HEK293 (cell line): ENCODE data around the gene NFIX.

Experiments used
- CTCF ChIA-PET: fragments of 350-600 bp; formaldehyde crosslinking; extraction: SDS; loops from one replicate; lab custom pipeline; 2021; ENCODE audit warnings: antibody characterized with exemption; lab: Yijun Ruan, JAX
- POLR2A ChIA-PET: fragments of 300-600 bp; formaldehyde crosslinking; extraction: SDS; loops from one replicate; lab custom pipeline; 2020; ENCODE audit warnings: antibody characterized with exemption, inconsistent platforms; lab: Yijun Ruan, JAX
- H3K27ac ChIP-seq: fragments of 200-500 bp; sonication (Bioruptor generic); 2 replicates; pipeline ENCODE4 v1.5.1; 2014; ENCODE audit warnings: low read depth, low read length, control low read depth, inconsistent platforms; ENCODE audit errors: extremely low read depth
- H3K36me3 ChIP-seq, 2 experiments: fragments of 200-500 bp in 1 of 2; sonication (Bioruptor generic) in 1 of 2; 1 replicate in 1 of 2; 2 replicates in 1 of 2; pipeline ENCODE4 v1.5.1; 2014 to 2017; ENCODE audit warnings: inconsistent platforms in 2 of 2, low read length in 2 of 2; ENCODE audit not compliant: control insufficient read depth in 2 of 2, insufficient read depth in 1 of 2
- H3K4me1 ChIP-seq: fragments of 200-500 bp; sonication (Bioruptor generic); 2 replicates; pipeline ENCODE4 v1.5.1; 2014; ENCODE audit warnings: mild to moderate bottlenecking, low read length, inconsistent platforms; ENCODE audit not compliant: control insufficient read depth, insufficient read depth
- H3K4me3 ChIP-seq: 2 replicates; pipeline ENCODE4 v1.5.1; 2011; ENCODE audit warnings: low read depth, mild to moderate bottlenecking, control low read depth, low read length, moderate library complexity
- H3K9me3 ChIP-seq: fragments of 200-500 bp; sonication (Bioruptor generic); 2 replicates; pipeline ENCODE4 v1.5.1; 2014; ENCODE audit warnings: low read depth, low read length, inconsistent platforms; ENCODE audit not compliant: control insufficient read depth, insufficient read depth
- GLIS1 ChIP-seq: fragments of 450-650 bp; formaldehyde crosslinking; IDR thresholded peaks from 2 replicates; pipeline ENCODE4 v1.5.1; 2016; ENCODE audit warnings: missing biosample characterization, missing genetic modification characterization
- SALL2 ChIP-seq: fragments of 450-650 bp; formaldehyde crosslinking; IDR thresholded peaks from 2 replicates; pipeline ENCODE4 v1.5.0; 2017; ENCODE audit warnings: missing biosample characterization, mild to moderate bottlenecking, missing genetic modification characterization, borderline replicate concordance
- ZBTB8A ChIP-seq: fragments of 450-650 bp; formaldehyde crosslinking; IDR thresholded peaks from 2 replicates; pipeline ENCODE4 v1.5.1; 2016; ENCODE audit warnings: missing biosample characterization, missing genetic modification characterization
- ZFP69B ChIP-seq: fragments of 450-650 bp; formaldehyde crosslinking; IDR thresholded peaks from 2 replicates; pipeline ENCODE4 v1.5.1; 2016; ENCODE audit warnings: missing biosample characterization, missing genetic modification characterization
- ZNF239 ChIP-seq: fragments of 450-650 bp; formaldehyde crosslinking; IDR thresholded peaks from 2 replicates; pipeline ENCODE4 v1.5.1; 2016; ENCODE audit warnings: missing biosample characterization, missing genetic modification characterization
- ZNF473 ChIP-seq: fragments of 450-650 bp; formaldehyde crosslinking; IDR thresholded peaks from 2 replicates; pipeline ENCODE4 v1.5.1; 2017; ENCODE audit warnings: missing biosample characterization, missing genetic modification characterization
- ZXDB ChIP-seq: fragments of 450-650 bp; formaldehyde crosslinking; IDR thresholded peaks from 2 replicates; pipeline ENCODE4 v1.5.1; 2016; ENCODE audit warnings: missing biosample characterization, missing genetic modification characterization
- TF ChIP-seq, protein P1 (sequence below): fragments of 450-650 bp; formaldehyde crosslinking; conservative IDR thresholded peaks from 2 replicates; pipeline ENCODE4 v1.5.1; 2016; ENCODE audit warnings: low read depth, missing biosample characterization, missing genetic modification characterization
- TF ChIP-seq, protein P2 (sequence below): fragments of 450-650 bp; formaldehyde crosslinking; IDR thresholded peaks from 2 replicates; pipeline ENCODE4 v1.5.1; 2016; ENCODE audit warnings: missing biosample characterization, missing genetic modification characterization
- TF ChIP-seq, protein P3 (sequence below): IDR thresholded peaks from 2 replicates; pipeline ENCODE4 v1.6.1; 2011; ENCODE audit warnings: mild to moderate bottlenecking, low read depth, low read length, borderline replicate concordance
- TF ChIP-seq, protein P4 (sequence below): fragments of 450-650 bp; formaldehyde crosslinking; IDR thresholded peaks from 2 replicates; pipeline ENCODE4 v1.5.1; 2016; ENCODE audit warnings: missing biosample characterization, missing genetic modification characterization

Gene NFIX

DNA sequence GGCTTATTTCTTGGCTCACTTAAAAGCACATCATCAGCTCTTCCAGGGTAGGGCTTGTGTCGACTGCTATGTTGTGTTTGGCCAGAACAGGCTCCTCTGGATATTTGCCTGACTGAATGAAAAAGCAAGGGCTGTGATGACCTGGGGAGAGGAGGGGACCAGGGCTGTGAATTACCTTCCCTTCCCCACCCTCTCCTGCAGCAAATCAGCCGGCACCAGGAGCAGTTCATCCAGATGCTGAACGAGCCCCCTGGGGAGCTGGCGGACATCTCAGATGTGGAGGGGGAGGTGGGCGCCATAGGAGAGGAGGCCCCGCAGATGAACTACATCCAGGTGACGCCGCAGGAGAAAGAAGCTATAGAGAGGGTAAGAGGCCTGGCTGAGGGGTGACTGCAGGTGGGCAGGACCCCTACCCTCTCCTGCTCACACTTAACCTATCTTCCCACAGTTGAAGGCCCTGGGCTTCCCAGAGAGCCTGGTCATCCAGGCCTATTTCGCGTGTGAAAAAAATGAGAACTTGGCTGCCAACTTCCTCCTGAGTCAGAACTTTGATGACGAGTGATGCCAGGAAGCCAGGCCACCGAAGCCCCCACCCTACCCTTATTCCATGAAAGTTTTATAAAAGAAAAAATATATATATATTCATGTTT, 42.7 kb upstream of the NFIX start (continued):
- TF ChIP-seq, protein P1, sequence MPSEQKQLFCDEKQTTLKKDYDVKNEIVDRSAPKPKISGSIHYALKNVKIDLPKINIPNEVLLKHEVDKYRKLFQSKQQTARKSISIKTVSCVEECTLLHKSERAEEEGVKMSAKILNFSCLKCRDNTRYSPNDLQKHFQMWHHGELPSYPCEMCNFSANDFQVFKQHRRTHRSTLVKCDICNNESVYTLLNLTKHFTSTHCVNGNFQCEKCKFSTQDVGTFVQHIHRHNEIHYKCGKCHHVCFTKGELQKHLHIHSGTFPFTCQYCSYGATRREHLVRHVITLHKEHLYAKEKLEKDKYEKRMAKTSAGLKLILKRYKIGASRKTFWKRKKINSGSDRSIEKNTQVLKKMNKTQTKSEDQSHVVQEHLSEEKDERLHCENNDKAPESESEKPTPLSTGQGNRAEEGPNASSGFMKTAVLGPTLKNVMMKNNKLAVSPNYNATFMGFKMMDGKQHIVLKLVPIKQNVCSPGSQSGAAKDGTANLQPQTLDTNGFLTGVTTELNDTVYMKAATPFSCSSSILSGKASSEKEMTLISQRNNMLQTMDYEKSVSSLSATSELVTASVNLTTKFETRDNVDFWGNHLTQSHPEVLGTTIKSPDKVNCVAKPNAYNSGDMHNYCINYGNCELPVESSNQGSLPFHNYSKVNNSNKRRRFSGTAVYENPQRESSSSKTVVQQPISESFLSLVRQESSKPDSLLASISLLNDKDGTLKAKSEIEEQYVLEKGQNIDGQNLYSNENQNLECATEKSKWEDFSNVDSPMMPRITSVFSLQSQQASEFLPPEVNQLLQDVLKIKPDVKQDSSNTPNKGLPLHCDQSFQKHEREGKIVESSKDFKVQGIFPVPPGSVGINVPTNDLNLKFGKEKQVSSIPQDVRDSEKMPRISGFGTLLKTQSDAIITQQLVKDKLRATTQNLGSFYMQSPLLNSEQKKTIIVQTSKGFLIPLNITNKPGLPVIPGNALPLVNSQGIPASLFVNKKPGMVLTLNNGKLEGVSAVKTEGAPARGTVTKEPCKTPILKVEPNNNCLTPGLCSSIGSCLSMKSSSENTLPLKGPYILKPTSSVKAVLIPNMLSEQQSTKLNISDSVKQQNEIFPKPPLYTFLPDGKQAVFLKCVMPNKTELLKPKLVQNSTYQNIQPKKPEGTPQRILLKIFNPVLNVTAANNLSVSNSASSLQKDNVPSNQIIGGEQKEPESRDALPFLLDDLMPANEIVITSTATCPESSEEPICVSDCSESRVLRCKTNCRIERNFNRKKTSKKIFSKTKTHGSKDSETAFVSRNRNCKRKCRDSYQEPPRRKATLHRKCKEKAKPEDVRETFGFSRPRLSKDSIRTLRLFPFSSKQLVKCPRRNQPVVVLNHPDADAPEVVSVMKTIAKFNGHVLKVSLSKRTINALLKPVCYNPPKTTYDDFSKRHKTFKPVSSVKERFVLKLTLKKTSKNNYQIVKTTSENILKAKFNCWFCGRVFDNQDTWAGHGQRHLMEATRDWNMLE (tag by site-specific recombination): no peak
- no peak for TF ChIP-seq ZNF239 (tag by site-specific recombination)

DNA sequence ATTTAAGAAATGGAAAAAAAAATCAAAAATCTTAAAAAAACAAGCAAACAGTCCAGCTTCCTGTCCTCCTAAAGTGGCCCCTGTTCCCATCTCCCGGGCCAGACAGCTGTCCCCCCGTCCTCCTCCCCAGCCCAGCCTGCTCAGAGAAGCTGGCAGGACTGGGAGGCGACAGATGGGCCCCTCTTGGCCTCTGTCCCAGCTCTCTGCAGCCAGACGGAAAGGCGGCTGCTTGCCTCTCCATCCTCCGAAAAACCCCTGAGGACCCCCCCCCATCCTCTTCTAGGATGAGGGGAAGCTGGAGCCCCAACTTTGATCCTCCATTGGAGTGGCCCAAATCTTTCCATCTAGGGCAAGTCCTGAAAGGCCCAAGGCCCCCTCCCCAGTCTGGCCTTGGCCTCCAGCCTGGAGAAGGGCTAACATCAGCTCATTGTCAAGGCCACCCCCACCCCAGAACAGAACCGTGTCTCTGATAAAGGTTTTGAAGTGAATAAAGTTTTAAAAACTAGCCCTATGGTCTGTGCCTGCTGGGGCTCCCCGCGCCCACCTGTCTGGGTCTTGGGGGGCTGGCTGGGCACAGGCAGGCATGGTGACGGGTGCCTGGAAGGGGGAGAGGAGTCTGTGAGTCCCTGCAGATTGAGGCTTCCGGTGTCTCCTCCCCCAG, 42.0 kb upstream of the NFIX start:
- Histone ChIP-seq H3K36me3 (peaks cover 34 to 66% of the 10 kb centered on the region in 2 experiments), H3K4me3 (no peak overlapping the region), H3K9me3 (no peaks in the 10 kb centered on the region), H3K27ac (peak overlapping the region; percentile 59; the same call in 1 of the 2 replicates), H3K4me1 (peaks cover 10% of the 10 kb centered on the region)
- ChIA-PET CTCF (interaction anchor here (0.7 to 5.5 kb wide), 2 partner anchors 13 to 16 kb away, joined by 4 to 48 read pairs; no protein-coding TSS in a partner anchor), POLR2A (interaction anchor here (0.6 to 4.9 kb wide), 6 partner anchors 12 to 199 kb away, joined by 3 to 21 read pairs (median 4); partner anchors contain the start of genes CALR, FARSA and SYCE2)
- TF ChIP-seq ZXDB (tag by site-specific recombination) (0 out of 2 replicates have a peak, but pooled peaks have one; percentile 9), ZNF473 (tag by site-specific recombination) (no peak), ZFP69B (tag by site-specific recombination) (0 out of 2 replicates have a peak, but pooled peaks have one; percentile 29), ZBTB8A (tag by site-specific recombination) (no peak; the same call in 1 of the 2 replicates), SALL2 (no peak), GLIS1 (tag by site-specific recombination) (no peak)
- TF ChIP-seq, protein P2, sequence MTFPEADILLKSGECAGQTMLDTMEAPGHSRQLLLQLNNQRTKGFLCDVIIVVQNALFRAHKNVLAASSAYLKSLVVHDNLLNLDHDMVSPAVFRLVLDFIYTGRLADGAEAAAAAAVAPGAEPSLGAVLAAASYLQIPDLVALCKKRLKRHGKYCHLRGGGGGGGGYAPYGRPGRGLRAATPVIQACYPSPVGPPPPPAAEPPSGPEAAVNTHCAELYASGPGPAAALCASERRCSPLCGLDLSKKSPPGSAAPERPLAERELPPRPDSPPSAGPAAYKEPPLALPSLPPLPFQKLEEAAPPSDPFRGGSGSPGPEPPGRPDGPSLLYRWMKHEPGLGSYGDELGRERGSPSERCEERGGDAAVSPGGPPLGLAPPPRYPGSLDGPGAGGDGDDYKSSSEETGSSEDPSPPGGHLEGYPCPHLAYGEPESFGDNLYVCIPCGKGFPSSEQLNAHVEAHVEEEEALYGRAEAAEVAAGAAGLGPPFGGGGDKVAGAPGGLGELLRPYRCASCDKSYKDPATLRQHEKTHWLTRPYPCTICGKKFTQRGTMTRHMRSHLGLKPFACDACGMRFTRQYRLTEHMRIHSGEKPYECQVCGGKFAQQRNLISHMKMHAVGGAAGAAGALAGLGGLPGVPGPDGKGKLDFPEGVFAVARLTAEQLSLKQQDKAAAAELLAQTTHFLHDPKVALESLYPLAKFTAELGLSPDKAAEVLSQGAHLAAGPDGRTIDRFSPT (tag by site-specific recombination): peak; percentile 8; the same call in 1 of the 2 replicates
- TF ChIP-seq, protein P3, sequence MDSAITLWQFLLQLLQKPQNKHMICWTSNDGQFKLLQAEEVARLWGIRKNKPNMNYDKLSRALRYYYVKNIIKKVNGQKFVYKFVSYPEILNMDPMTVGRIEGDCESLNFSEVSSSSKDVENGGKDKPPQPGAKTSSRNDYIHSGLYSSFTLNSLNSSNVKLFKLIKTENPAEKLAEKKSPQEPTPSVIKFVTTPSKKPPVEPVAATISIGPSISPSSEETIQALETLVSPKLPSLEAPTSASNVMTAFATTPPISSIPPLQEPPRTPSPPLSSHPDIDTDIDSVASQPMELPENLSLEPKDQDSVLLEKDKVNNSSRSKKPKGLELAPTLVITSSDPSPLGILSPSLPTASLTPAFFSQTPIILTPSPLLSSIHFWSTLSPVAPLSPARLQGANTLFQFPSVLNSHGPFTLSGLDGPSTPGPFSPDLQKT: no peak
- TF ChIP-seq, protein P4, sequence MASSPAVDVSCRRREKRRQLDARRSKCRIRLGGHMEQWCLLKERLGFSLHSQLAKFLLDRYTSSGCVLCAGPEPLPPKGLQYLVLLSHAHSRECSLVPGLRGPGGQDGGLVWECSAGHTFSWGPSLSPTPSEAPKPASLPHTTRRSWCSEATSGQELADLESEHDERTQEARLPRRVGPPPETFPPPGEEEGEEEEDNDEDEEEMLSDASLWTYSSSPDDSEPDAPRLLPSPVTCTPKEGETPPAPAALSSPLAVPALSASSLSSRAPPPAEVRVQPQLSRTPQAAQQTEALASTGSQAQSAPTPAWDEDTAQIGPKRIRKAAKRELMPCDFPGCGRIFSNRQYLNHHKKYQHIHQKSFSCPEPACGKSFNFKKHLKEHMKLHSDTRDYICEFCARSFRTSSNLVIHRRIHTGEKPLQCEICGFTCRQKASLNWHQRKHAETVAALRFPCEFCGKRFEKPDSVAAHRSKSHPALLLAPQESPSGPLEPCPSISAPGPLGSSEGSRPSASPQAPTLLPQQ: peak; percentile 92
